ENCODE results near the gene SHMT2. TPM values are rescaled to one million over a fixed set of nuclear protein-coding genes. Genes with fewer than 3 reads are reported as not detected.
A peak's percentile ranks its signal among the peaks of the same experiment; 100 is the strongest.

SHMT2 gene
- 280 TPM for total RNA-seq (2021; ENCODE audit: unreplicated experiment)
- polyA plus RNA-seq (2012): 319 and 327 TPM in 2 replicates
- percentile 91 among the genes with signal in this experiment for Bru-seq, nascent RNA
- BruChase-seq, experiment 1, labeled RNA remaining after a 6-hour chase: percentile 98 among the genes with signal in this experiment
- BruChase-seq, experiment 2, labeled RNA remaining after a 2-hour chase: percentile 96 among the genes with signal in this experiment
- long read RNA-seq, transcript SHMT2-201 (12 exons, 2,537 nt): major isoform, 285 of 433 reads
- long read RNA-seq, transcript SHMT2-202 (12 exons, 2,006 nt): minor isoform, 10 of 433 reads
- long read RNA-seq, partial matches to known transcripts: 115 of 433 reads
- long read RNA-seq, other reads (novel, unspliced or antisense): 16 of 433 reads

GRCh38 chr12:57229634-57230380, at the start of gene SHMT2:
Gene SHMT2 (plus strand): TSS chr12:57229711. CDS start chr12:57229779, 68 bp downstream.
- H3K4me3 ChIP-seq (replicated peaks in 1 of 2; ENCODE audit: low read depth in 1 of 2, low read length in 2 of 2): peak within 1 kb of the TSS; percentile 71 to 86
- peak; percentile 62 for TF ChIP-seq POLR2A (IDR thresholded peaks at IDR 0.05; ENCODE audit: borderline replicate concordance, extremely low read depth, insufficient read depth, insufficient read length)
- peak; percentile 86 for TF ChIP-seq POLR2AphosphoS5 (IDR thresholded peaks at IDR 0.05; ENCODE audit: low read depth, low read length)
- no peak for TF ChIP-seq EGR1 (IDR thresholded peaks at IDR 0.05; ENCODE audit: low read depth)
- peak; percentile 66; the same call in 1 of the 2 replicates for TF ChIP-seq MAX (IDR thresholded peaks at IDR 0.05)
- TF ChIP-seq ZBTB33 (IDR thresholded peaks at IDR 0.05; ENCODE audit: extremely low read depth, insufficient replicate concordance, low read length): no peak
- peak; percentile 14 for TF ChIP-seq TCF7L2 (IDR thresholded peaks at IDR 0.05; ENCODE audit: borderline replicate concordance, extremely low read depth, insufficient read depth, insufficient read length)
- TF ChIP-seq ZFX (IDR thresholded peaks at IDR 0.05): peak; percentile 64; the same call in 1 of the 2 replicates
- no peaks in the 10 kb centered on the region for H3K9me2 ChIP-seq (ENCODE audit: insufficient read depth)
- no TSS peak for BruUV-seq (replicated peaks)
- H3K4me1 ChIP-seq (ENCODE audit: control insufficient read depth in 1 of 2, insufficient read depth in 2 of 2, low read length in 2 of 2): peaks cover 6 to 17% of the 10 kb centered on the region in 2 experiments; a peak in 3 of 4 replicates
- no peaks in the 10 kb centered on the region for H3K9me3 ChIP-seq (ENCODE audit: control insufficient read depth in 1 of 2, insufficient read depth in 1 of 2, low read depth in 1 of 2, low read length in 2 of 2)
- H3K79me2 ChIP-seq (ENCODE audit: insufficient read depth, low read length): peaks cover 30% of the 10 kb centered on the region
- peaks cover 15 to 34% of the 10 kb centered on the region in 2 experiments for H3K36me3 ChIP-seq (ENCODE audit: control insufficient read depth in 1 of 2, insufficient read depth in 2 of 2, low read length in 2 of 2)
- intact Hi-C loops (cut with micrococcal nuclease): no loop called here
- DNase-seq (ENCODE audit: low read depth, low spot score) (peak; percentile 91), ATAC-seq (peak; percentile 80)
- H3K9ac ChIP-seq (ENCODE audit: low read length): peak within 1 kb of the TSS; percentile 93
- peak within 1 kb of the TSS; percentile 88 for H3K27ac ChIP-seq (ENCODE audit: low read depth, low read length)
- peak within 1 kb of the TSS; percentile 94 for H3K4me2 ChIP-seq (ENCODE audit: low read length)
- no peak within 1 kb of the TSS for H2AFZ ChIP-seq (ENCODE audit: low read depth, low read length, poor library complexity, severe bottlenecking)
- H4K20me1 ChIP-seq (ENCODE audit: insufficient read depth): no peaks in the 10 kb centered on the region
- ChIA-PET POLR2A (interaction anchor here (0.6 to 2.3 kb wide), 8 partner anchors 10 to 225 kb away, joined by 3 to 16 read pairs (median 4); partner anchors contain the start of genes INHBE and STAT6), CTCF (interaction anchor here (0.8 to 3.3 kb wide), 6 partner anchors 9 to 229 kb away, joined by 3 to 64 read pairs (median 15); partner anchors contain the start of gene GLI1), RAD21 (ENCODE audit: low non-redundant PET in 1 of 2, low total read pairs in 2 of 2, uncharacterized antibody in 2 of 2, unreplicated experiment in 2 of 2) (no interaction called here)
- no peaks in the 10 kb centered on the region for H3K27me3 ChIP-seq (ENCODE audit: insufficient read depth, low read length)
